B cell (primary cell): ENCODE data around the gene FREM2. TPM values are rescaled to one million over a fixed set of nuclear protein-coding genes. Genes with fewer than 3 reads are reported as not detected.

Experiments
- ATAC-seq: fragments of 200-7000 bp; cut with Tn5 transposase; one replicate; pipeline ENCODE4 v1.10.0; 2021; ENCODE audit warnings: low read depth, mild to moderate bottlenecking, moderate number of reproducible peaks, moderate library complexity
- CTCF ChIA-PET: fragments of 350-600 bp; sonication (Branson Sonifier 250); formaldehyde crosslinking; loops from one replicate; lab custom pipeline; 2021; ENCODE audit warnings: antibody characterized with exemption, inconsistent platforms; lab: Charles Lee
- POLR2A ChIA-PET: fragments of 350-600 bp; sonication (Branson Sonifier 250); formaldehyde crosslinking; loops from one replicate; lab custom pipeline; 2021; ENCODE audit warnings: antibody characterized with exemption; lab: Charles Lee
- DNase-seq: peaks from one replicate; pipeline ENCODE4 v3.0.0; 2013
- H2AFZ ChIP-seq: 2 replicates; pipeline ENCODE4 v1.6.1; 2012; ENCODE audit warnings: mild to moderate bottlenecking, low read depth, low read length; ENCODE audit not compliant: insufficient read depth, poor library complexity, severe bottlenecking
- H3K27ac ChIP-seq, 2 donors: 1 replicate in 1 of 2; 2 replicates in 1 of 2; pipeline ENCODE4 v1.5.1; 2012 to 2013; ENCODE audit warnings: low read length in 2 of 2, mild to moderate bottlenecking in 2 of 2, moderate library complexity in 1 of 2
- H3K27me3 ChIP-seq, 4 experiments: fragments of 200-600 bp in 1 of 4; sonication (generic) in 1 of 4; replicated peaks in 1 of 4; 1 replicate in 2 of 4; 2 replicates in 2 of 4; pipeline versions ENCODE4 v1.6.1 to v1.7.0; 2013 to 2016; ENCODE audit warnings: low read length in 3 of 4, mild to moderate bottlenecking in 2 of 4, mixed read lengths in 1 of 4, moderate library complexity in 1 of 4; ENCODE audit not compliant: insufficient read depth in 4 of 4, control insufficient read depth in 3 of 4; ENCODE audit errors: control extremely low read depth in 1 of 4
- H3K36me3 ChIP-seq, 2 experiments: replicated peaks in 1 of 2; 1 replicate in 1 of 2; 2 replicates in 1 of 2; pipeline versions ENCODE4 v1.6.1 to v1.7.1; 2013; ENCODE audit warnings: low read length in 1 of 2; ENCODE audit not compliant: insufficient read depth in 2 of 2, control insufficient read depth in 1 of 2; ENCODE audit errors: control extremely low read depth in 1 of 2, extremely low read depth in 1 of 2
- H3K4me1 ChIP-seq, 2 donors: fragments of 200-600 bp in 1 of 2; sonication (generic) in 1 of 2; 1 replicate in 1 of 2; 2 replicates in 1 of 2; pipeline versions ENCODE4 v1.5.1 to v1.6.1; 2013 to 2017; ENCODE audit warnings: low read length in 2 of 2; ENCODE audit not compliant: control insufficient read depth in 2 of 2, insufficient read depth in 2 of 2
- H3K4me2 ChIP-seq: replicated peaks from 2 replicates; pipeline ENCODE3; 2012; ENCODE audit warnings: mild to moderate bottlenecking, low read depth, low read length; ENCODE audit not compliant: poor library complexity, severe bottlenecking
- H3K4me3 ChIP-seq, 5 experiments: fragments of 200-600 bp in 1 of 5; sonication (generic) in 1 of 5; 1 replicate in 3 of 5; 2 replicates in 2 of 5; pipeline versions ENCODE4 v1.5.1 to v1.7.0; 2011 to 2016; ENCODE audit warnings: low read length in 4 of 5, mild to moderate bottlenecking in 4 of 5, low read depth in 2 of 5, control low read depth in 1 of 5, moderate library complexity in 1 of 5; ENCODE audit not compliant: insufficient read depth in 1 of 5; ENCODE audit errors: control extremely low read depth in 1 of 5, extremely low read depth in 1 of 5
- H3K79me2 ChIP-seq: fragments of 200-600 bp; sonication (generic); one replicate; pipeline ENCODE4 v1.6.0; 2016; ENCODE audit warnings: low read length; ENCODE audit not compliant: control insufficient read depth, insufficient read depth
- H3K9ac ChIP-seq: fragments of 200-600 bp; sonication (generic); 2 replicates; pipeline ENCODE4 v1.6.1; 2017; ENCODE audit warnings: mild to moderate bottlenecking, low read length, moderate library complexity
- H3K9me3 ChIP-seq, 3 donors: one replicate each; pipeline versions ENCODE4 v1.6.1 to v1.7.1; 2013; ENCODE audit warnings: low read length in 2 of 3; ENCODE audit not compliant: control insufficient read depth in 2 of 3, insufficient read depth in 1 of 3; ENCODE audit errors: control extremely low read depth in 1 of 3
- H4K20me1 ChIP-seq: 2 replicates; pipeline ENCODE4 v1.6.0; 2012; ENCODE audit warnings: mild to moderate bottlenecking, low read length; ENCODE audit not compliant: insufficient read depth, control insufficient read depth, poor library complexity, severe bottlenecking
- H3K27ac Mint-ChIP-seq: one replicate; pipeline ENCODE4 v1.8.0; 2021; ENCODE audit warnings: mixed read lengths
- H3K27me3 Mint-ChIP-seq: one replicate; pipeline ENCODE4 v1.8.0; 2021; ENCODE audit warnings: mixed read lengths
- H3K4me1 Mint-ChIP-seq: one replicate; pipeline ENCODE4 v1.8.0; 2021; ENCODE audit warnings: mixed read lengths
- H3K4me3 Mint-ChIP-seq: one replicate; pipeline ENCODE4 v1.8.0; 2021; ENCODE audit warnings: mixed read lengths
- H3K9me3 Mint-ChIP-seq: one replicate; pipeline ENCODE4 v1.8.0; 2022; ENCODE audit warnings: mixed read lengths; ENCODE audit not compliant: insufficient read depth
- CTCF ChIP-seq: fragments of 200-600 bp; IDR thresholded peaks from one replicate; pipeline ENCODE4 v1.8.0; 2022; ENCODE audit warnings: antibody characterized with exemption, mild to moderate bottlenecking
- EZH2 ChIP-seq: IDR thresholded peaks from 2 replicates; pipeline ENCODE4 v1.6.1; 2012; ENCODE audit warnings: borderline replicate concordance, low read depth, mild to moderate bottlenecking, moderate library complexity, low read length; ENCODE audit not compliant: insufficient read depth, poor library complexity, severe bottlenecking
- WGBS: methylation state at CpG from one replicate; pipeline ENCODE4 v1.1.5; 2013; ENCODE audit warnings: missing lambda C conversion rate; ENCODE audit not compliant: insufficient coverage; 5-methylcytosine and 5-hydroxymethylcytosine counted together
- intact Hi-C: fragments of 100-400 bp; cut with micrococcal nuclease; formaldehyde crosslinking; loops from one replicate; pipeline ENCODE4 v1.10.0; 2022
- polyA plus RNA-seq: library from polyadenylated mRNA; depleted of rRNA; stranded (reverse); fragments of >200 nt; gene quantifications from 2 replicates; pipeline ENCODE4 v1.2.3, GENCODE V29; 2012
- small RNA-seq: library from RNA; depleted of rRNA; stranded (forward); fragments of <200 nt; gene quantifications from one replicate; pipeline ENCODE3, GENCODE V24; 2012; ENCODE audit warnings: low replicate concordance, low read depth; ENCODE audit not compliant: insufficient read length
- total RNA-seq, 2 donors: library from RNA; stranded (reverse); fragments of 120-200 nt in 1 of 2; gene quantifications; 1 replicate in 1 of 2; 2 replicates in 1 of 2; pipeline versions ENCODE4 v1.2.3 to v1.2.4, GENCODE V29; 2013 to 2022

The FREM2 gene
- total and polyA plus RNA-seq, 2 donors (not counting 1 experiment from before 2014, with no cell fraction given) = not detected

GRCh38 chr13:38922170-38922569, 235.3 kb downstream of the FREM2 start:
- peaks cover 0 to 6% (median 0%) of the 10 kb centered on the region in 3 donors for H3K9me3 ChIP-seq
- Mint-ChIP-seq H3K27ac (no peak overlapping the region), H3K9me3 (no peaks in the 10 kb centered on the region), H3K27me3 (peaks cover 14% of the 10 kb centered on the region), H3K4me1 (no peaks in the 10 kb centered on the region), H3K4me3 (no peak overlapping the region)
- no peak overlapping the region for H2AFZ ChIP-seq
- no peaks in the 10 kb centered on the region for H3K79me2 ChIP-seq
- peaks cover 0 to 11% (median 2%) of the 10 kb centered on the region in 4 experiments for H3K27me3 ChIP-seq
- no peak overlapping the region for H3K4me2 ChIP-seq
- no peak for DNase-seq
- no peak overlapping the region for H3K9ac ChIP-seq
- H3K27ac ChIP-seq = no peak overlapping the region
- H3K36me3 ChIP-seq = no peaks in the 10 kb centered on the region
- ATAC-seq = no peak
- ChIA-PET POLR2A (no interaction called here), CTCF (no interaction called here)
- WGBS = no CpG with 5 or more reads among the region's 1 CpG
- TF ChIP-seq EZH2 (no peak), CTCF (no peak)
- H4K20me1 ChIP-seq = no peaks in the 10 kb centered on the region
- H3K4me1 ChIP-seq = no peaks in the 10 kb centered on the region
- H3K4me3 ChIP-seq = no peak overlapping the region
- intact Hi-C loops = no loop called here

GRCh38 chr13:38933786-38934185, 246.9 kb downstream of the FREM2 start:
- DNase-seq (no peak), ATAC-seq (no peak)
- H3K4me1 ChIP-seq = no peaks in the 10 kb centered on the region
- no peak overlapping the region for H3K4me2 ChIP-seq
- Mint-ChIP-seq H3K27ac (no peak overlapping the region), H3K27me3 (peaks cover 11% of the 10 kb centered on the region), H3K4me1 (no peaks in the 10 kb centered on the region), H3K4me3 (no peak overlapping the region), H3K9me3 (no peaks in the 10 kb centered on the region)
- H2AFZ ChIP-seq = no peak overlapping the region
- H3K27me3 ChIP-seq = no peaks in the 10 kb centered on the region
- H3K79me2 ChIP-seq = no peaks in the 10 kb centered on the region
- no peaks in the 10 kb centered on the region for H3K36me3 ChIP-seq
- TF ChIP-seq CTCF (no peak), EZH2 (no peak)
- ChIA-PET CTCF (no interaction called here), POLR2A (no interaction called here)
- H3K9ac ChIP-seq = no peak overlapping the region
- no peak overlapping the region for H3K27ac ChIP-seq
- H3K9me3 ChIP-seq = no peaks in the 10 kb centered on the region
- intact Hi-C loops = no loop called here
- H4K20me1 ChIP-seq = no peaks in the 10 kb centered on the region
- no peak overlapping the region for H3K4me3 ChIP-seq

Small RNAs within 50 kb of the gene (small RNA-seq; reads per million reads assigned to genes)
- gene PLA2G12AP2 = not detected
- not detected for gene RNU6-56P
